A172 (cell line): ENCODE measurements around the gene NUP214. TPM values are rescaled to one million over a fixed set of nuclear protein-coding genes. Genes with fewer than 3 reads are reported as not detected.
A peak's percentile ranks its signal among the peaks of the same experiment; 100 is the strongest.
"Not testable (repeated sequence)": the region's sequence is repeated elsewhere in the genome, so short reads cannot be mapped to it uniquely, and the experiment has no call there.

Experiments
- DNase-seq: peaks from one replicate; pipeline ENCODE4 v3.0.0-alpha.2; 2015; ENCODE audit warnings: low spot score
- total RNA-seq: library from RNA; depleted of rRNA; stranded (reverse); fragments of >200 nt; shearing (Covaris generic); gene quantifications from 2 replicates; pipeline ENCODE4 v1.2.3, GENCODE V29; 2014

NUP214 gene
- total RNA-seq, 1 experiment from 2014 or later, result 16.2 TPM

GRCh38 chr9:131233995-131234394 is 108.6 kb downstream of the NUP214 start:
- no peak for DNase-seq

DNA sequence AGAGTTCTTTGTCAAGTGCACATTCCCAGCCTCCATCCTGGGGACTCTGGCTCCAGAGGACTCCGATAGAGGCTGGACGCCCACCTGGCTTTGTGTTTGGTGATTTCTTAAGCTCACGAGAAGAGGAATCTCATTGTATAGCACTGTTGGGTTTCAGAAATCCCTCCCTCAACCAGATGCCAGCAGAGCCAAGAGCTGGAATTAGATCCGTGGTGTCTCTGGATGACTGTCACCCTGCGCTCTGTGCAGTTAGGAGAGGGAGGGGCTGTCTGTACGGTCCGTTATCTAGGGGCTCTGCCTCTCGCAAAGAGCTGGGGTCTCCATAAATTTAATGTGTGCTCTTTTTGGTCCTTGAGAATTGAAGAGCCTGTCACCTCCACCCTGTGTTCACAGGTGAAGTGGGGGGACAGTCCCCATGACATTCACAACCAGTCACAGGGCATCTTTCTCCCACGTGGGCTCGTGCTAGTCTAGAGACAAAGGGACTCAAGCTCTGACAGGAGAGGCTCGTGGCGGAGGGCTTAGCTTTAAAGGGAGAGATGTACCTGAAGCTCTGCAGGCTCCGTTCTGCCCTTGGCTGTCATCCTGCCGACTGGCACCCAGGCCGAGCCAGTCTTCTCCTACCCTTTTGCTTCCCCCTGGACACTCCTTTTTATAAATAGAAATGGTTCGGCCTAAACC is 109.6 kb downstream of the NUP214 start:
- DNase-seq, result no peak

DNA sequence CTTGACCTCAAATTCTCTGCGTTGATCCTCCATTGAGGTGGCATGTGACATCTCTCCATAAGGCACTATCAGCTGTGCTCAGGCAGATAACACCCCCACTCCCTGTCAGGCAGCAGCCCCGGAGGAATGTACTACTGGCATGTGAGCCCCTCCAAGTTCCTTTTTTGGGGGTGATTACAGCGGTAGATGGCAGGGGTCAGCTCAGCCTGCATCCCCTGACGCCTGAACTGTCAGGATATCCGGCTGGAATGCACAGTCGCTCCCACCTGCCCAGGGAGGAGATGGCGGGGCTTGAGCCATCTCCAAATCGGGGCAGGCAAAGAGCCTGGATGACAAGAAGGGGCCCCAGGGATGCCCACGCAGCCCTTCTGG is 110.1 kb downstream of the NUP214 start:
- DNase-seq, result no peak

GRCh38 chr9:131236161-131236560 is 110.8 kb downstream of the NUP214 start:
- DNase-seq, result no peak

DNA sequence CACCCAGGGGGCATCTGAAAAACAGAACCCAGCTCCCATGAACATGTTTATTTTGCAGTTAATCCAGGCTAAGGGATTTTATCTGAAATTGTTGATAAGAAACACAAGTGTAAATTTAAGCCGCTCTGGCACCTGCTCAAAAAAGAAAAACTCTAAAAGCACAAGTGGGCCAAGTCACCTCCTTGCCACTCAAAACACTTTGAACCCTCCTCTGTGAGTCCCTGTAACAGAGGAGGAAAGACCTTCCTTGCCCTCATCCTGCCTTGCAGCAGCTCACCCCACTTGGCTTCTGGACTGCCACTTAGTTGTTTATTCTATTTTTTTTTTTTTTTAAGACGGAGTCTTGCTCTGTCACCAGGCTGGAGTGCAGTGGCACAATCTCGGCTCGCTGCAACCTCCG is 111.4 kb downstream of the NUP214 start:
- no peak for DNase-seq

GRCh38 chr9:131237291-131237690 is 111.9 kb downstream of the NUP214 start:
- DNase-seq, result no peak

DNA sequence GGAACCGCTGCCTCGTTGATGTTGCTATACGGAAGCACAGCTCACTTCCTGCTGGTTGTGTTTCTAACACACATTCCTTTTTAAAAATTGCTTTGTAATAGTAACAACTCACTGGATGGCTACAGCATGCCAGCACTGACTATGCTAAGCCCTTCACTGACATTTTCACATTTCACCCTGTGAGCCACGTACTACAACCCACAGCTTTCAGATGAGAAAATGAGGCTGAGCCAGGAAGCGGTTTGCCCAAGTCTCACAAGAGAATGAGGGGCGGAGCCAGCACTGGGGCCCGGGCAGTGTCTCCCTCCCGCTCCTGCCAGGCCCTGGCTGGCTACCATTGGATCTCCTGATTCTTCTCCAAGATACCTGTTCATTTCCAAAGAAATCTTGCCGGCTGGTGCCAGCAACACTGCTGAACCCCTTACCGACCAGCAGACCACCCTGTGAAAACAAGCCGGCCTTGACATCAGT is 112.6 kb downstream of the NUP214 start:
- peak; percentile 30 for DNase-seq

- no peak for DNase-seq
These were observed 113.1 kb downstream of the NUP214 start for GRCh38 chr9:131238402-131239021.

- DNase-seq, result no peak
These were observed 114.0 kb downstream of the NUP214 start for GRCh38 chr9:131239161-131239975.

DNA sequence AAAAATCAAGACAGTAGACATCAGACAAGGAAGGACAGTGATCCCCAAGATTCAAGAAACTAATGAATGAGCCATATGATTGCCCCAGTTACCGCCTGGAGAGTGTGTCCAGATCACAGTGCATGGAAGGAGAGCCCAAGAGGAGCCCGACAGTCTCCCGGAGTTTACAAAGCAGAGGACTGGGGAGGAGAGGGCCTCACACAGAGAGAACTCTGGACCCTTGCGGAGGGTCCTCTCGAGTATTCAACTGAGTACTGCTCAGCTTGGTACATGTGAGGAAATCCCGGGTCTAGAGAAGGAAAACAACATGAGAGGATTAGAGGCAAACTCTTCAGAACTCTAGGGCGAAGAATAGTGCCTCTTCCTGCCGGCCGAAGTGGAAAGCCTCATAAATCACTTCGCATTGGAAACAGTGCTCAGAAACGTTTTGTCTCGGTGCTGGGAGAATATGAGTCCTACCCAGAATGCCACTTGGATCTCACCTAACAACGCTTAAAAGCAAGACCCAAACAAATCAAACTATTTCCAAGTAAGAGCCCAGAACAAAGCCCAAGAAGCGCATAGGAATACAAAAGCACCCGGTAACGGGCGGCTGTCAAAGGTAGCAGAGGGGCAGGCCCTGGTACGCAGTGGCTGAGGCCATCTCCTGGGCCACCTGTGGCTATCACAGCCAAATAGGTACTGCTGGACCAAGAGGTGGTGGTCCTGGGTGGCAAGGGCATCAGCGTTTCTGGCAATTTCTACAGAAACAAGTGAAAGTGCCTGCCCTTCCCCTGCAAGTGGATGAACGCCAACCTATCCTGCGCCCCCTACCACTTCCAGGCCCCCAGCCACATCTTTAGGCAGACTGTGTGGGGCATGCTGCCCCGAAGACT is 114.9 kb downstream of the NUP214 start:
- DNase-seq, result no peak

- not testable (repeated sequence) for DNase-seq
These were observed 118.9 kb downstream of the NUP214 start for GRCh38 chr9:131244331-131244730.

GRCh38 chr9:131246618-131247017 is 121.2 kb downstream of the NUP214 start:
- no peak for DNase-seq

GRCh38 chr9:131252120-131252519 is 126.7 kb downstream of the NUP214 start:
- no peak for DNase-seq

GRCh38 chr9:131253891-131254491 is 128.6 kb downstream of the NUP214 start:
- no peak for DNase-seq

- no peak for DNase-seq
These were observed 129.2 kb downstream of the NUP214 start for GRCh38 chr9:131254626-131255025.

DNA sequence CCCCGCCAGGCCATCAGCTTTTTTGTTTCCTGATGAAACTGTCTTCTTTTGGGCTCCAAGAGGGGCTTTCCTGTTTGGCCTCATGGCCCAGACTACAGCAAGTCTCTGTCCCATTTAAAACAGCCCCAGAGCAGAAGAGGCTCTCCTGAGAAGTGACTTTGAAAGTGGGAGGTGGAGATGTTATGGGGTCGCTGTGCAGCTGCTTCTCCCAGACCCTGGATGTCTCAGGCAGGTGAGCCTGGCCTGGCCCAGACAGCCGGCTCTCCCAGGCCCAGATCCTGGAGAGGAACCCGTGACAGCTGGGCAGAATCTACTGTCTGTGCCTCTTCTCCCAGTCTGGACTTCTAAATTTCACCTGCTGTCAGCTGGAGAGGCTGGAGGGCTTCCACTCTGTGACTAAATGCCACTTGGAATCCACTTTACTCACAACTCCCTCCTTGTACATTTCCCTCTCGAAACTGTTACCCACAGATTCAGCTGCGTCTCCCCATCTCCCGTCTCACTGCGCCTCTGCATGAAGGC is 130.4 kb downstream of the NUP214 start:
- DNase-seq, result no peak

DNA sequence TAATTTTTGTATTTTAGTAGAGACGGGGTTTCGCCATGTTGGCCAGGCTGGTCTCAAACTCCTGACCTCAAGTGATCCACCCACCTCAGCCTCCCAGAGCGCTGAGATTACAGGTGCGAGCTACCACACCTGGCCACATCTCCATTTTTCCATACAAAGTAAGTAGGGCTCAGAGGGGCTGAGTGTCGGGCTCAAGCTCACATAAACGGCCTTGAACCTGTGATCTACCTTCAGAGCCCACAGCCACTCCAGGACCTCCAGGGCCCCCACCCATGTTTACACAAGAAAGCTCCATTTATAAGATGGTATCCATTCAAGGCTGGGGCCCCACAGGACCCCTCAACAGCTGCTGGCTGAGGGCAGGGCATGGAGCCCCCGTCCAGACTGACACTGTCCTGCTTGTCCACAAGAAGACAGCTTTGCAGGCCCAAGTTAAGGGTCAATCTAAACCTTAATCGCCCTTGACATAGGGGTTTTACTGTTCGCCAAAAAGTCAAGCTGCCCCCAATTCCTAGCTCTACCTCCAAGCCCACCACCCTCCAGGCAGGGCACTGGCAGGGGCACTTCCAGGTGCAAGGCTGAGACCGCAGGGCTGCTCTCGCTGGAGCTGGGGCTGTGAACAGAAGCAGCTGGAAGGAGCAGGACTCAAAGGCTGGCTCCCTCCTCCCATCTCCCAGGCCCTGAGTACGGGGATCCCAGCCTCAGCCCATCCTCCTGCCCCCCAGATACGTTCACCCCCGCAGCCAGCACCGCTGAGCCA is 132.1 kb downstream of the NUP214 start:
- DNase-seq, result no peak

- no peak for DNase-seq
These were observed 132.8 kb downstream of the NUP214 start for GRCh38 chr9:131258186-131258585.

- no peak for DNase-seq
These were observed 133.5 kb downstream of the NUP214 start for GRCh38 chr9:131258698-131259431.
